GM18526 (cell line): ENCODE measurements around the gene ZNF764.

Experiments
- POLR2A ChIP-seq: IDR thresholded peaks from 3 replicates; pipeline ENCODE4 v1.6.1; 2011; ENCODE audit not compliant: insufficient read length; ENCODE audit errors: extremely low read depth

ZNF764 gene

DNA sequence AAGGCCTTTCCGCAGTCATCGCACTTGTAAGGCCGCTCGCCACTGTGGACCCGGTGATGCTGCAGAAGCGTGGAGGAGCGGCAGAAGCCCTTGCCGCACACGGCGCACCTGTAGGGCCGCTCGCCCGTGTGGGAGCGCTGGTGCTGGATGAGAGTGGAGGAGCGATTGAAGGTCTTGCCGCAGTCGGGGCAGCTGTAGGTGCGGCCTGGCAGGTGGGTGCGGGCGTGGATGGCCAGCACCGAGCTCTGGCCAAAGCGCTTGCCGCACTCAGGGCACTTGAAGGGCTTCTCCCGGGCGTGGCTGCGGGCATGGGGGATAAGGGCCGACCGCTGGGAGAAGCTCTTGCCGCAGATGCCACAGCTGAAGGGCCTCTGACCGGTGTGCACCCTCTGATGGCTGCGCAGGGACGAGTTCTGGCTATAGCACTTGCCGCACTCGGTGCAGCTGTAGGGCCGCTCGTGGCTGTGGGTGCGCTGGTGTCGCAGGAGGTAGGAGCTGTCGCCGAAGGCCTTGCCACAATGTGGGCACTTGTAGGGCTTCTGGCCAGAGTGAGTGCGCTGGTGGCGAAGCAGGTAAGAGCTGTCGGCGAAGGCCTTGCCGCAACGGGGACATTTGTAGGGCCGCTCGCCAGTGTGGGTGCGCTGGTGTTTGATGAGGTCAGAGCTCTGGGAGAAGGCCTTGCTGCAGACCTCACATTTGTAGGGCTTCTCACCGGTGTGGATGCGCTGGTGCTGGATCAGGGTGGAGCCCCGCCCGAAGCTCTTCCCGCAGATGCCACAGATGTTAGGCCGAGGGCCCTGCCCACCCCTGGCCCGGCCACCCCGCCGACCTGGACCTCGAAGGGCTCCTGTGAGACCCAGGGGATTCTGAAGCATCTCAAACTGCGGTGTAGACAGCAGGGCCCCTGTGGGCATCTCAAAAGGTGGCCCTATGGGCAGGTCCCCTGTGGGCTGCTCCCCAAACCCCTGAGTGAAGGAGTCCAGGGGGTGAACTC, 33.3 kb downstream of the ZNF764 start:
- no peak for TF ChIP-seq POLR2A

DNA sequence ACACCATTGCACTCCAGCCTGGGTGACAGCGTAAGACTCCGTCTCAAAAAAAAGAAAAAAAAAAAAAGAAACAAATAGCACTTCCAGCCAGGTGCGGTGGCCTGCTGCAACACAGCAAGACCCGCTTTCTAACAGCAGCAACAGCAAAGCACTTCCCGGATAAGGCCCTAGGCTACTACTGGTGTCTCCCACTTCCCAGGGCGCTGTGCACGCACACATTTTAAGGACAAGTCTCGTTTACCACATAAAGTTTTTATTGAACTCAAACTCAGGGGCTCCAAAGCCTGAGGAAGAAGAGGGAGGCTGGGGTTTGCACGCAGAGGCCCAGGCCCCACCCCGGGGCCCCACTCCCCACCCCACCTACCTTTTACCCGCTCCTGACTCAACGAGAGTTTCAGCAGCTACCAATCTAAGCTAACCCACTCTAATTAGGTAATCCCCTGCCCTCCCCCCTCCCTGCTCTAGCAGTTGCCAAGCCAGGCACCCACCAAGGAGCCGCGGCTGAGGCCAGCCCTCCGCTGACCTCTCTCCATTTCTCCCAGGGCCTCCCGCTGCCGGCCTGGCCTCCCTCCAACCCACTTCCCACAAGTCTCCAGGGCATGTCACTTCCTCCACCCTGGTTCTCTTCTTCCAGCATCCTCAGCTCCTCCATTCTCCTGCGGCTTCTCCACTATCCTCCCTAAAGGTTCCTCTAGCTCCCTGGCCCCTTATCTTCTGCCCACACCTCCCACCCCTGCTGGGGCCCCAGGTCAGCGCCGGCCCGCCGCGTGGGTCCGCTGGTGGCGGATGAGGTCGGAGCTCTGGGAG, 34.2 kb downstream of the ZNF764 start:
- no peak for TF ChIP-seq POLR2A

DNA sequence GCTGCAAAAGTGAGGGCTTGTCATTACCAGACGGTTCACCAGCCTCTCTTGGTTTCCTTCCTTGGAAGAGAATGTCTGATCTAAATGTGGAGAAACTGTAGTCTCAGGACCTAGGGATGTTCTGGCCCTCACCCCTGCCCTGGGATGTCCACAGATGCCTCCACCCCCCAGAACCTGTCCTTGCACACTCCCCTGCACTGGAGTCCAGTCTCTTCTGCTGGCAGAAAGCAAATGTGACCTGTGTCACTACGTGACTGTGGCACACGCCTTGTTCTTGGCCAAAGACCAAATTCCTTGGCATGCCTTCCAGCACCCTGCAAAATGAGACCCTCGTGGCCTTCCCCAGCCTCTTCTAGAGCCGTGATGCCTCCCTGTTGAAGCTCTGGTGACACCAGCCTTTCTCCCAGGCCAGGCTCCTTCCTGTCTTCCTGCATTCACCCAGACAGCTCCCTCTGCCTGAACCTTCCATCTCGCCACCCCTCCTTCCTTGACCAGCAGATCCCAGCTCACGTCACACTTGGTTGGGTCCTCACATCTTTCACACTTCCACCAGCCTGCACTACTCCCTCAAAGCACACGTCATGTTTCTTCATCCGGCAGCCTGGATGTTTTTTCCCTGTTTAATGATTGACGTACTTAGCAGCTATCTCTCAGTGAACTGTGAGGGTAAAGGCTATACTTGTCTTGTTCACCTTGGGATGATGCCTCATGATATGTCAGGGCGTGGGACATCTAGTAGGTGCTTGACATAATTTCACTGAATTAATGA, 36.1 kb downstream of the ZNF764 start:
- no peak for TF ChIP-seq POLR2A

DNA sequence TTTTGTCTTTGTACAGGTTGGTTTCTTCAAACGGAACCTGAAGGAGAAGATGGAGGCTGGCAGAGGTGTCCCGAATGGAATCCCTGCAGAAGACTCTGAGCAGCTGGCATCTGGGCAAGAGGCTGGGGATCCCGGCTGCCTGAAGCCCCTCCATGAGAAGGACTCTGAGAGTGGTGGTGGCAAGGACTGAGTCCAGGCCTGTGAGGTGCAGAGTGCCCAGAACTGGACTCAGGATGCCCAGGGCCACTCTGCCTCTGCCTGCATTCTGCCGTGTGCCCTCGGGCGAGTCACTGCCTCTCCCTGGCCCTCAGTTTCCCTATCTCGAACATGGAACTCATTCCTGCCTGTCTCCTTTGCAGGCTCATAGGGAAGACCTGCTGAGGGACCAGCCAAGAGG, 36.7 kb downstream of the ZNF764 start:
- no peak for TF ChIP-seq POLR2A

DNA sequence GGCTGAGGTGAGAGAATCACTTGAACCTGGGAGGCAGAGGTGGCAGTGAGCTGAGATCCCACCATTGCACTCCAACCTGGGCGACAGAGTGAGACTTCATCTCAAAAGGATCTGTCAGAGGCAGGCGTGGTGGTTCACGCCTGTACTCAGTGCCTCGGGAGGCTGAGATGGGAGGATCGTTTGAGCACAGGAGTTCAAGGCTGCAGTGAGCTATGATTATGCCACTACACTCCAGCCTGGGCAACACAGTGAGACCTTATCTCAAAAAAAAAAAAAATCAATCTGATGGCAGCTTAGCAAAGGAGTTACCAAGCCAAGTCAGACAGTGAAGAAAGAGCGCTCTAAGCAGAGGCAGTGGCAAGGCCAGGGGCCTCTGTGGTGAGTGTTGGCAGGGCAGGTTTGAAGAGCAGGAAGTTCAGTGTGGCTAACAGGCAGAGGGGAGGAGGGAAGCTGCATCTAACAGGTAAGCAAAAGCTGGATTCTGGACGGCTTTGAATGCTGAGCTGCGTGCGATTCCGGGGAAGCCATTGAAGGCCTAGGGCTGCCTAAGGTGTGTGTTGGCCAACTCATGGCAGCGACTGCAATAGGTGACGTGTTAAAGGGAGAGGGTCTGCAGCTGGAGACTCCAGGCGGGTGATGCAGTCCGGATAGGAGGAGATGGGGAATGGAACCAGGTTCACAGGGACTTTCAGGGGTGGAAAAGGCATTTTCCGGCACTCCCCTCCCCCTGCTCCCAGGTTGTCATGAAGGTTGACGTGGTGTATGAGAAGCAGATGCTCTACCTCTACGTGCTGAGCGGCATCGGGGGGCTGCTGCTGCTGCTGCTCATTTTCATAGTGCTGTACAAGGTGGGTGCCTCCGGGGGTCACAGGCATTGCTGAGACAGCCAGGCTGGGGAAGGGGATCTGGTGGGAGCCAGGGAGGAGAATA, 38.8 kb downstream of the ZNF764 start:
- no peak for TF ChIP-seq POLR2A

DNA sequence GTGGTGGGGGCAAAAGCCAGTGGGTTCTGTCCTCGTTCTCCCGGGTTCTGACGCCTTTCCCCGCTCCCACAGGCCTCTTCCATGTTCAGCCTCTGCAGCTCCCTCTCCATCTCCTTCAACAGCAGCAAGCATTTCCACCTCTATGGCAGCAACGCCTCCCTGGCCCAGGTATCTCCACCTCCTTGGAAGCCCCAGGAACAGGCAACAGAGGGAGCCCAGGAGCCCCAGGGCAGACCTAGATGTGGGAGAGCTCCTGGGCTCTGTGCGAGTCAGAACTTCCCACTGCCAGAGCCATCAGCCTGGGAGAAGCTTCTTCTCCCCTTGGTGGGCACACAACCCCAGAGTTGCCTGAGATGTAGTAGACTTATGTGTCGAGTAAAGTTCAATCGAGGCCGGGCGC, 39.6 kb downstream of the ZNF764 start:
- no peak for TF ChIP-seq POLR2A

DNA sequence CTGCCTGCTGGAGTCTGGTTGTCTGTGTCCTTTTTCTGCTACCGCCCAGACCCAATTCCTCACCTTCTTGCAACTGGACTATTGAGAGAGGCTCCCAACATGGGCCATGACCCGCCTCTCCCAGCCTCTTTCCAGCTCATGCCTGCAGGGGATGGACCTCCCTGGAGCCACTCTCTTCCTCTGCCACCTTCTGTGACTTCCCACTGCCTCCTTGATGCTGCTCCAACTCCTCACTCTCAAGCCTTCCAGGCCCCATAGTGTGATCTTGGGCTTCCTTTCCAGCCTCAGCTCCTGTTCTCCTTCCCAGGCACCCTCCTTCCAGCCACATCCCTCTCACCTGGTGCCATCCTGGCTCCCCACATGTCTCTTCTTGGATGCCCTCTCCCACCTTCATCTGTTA, 42.9 kb downstream of the ZNF764 start:
- TF ChIP-seq POLR2A: no peak

DNA sequence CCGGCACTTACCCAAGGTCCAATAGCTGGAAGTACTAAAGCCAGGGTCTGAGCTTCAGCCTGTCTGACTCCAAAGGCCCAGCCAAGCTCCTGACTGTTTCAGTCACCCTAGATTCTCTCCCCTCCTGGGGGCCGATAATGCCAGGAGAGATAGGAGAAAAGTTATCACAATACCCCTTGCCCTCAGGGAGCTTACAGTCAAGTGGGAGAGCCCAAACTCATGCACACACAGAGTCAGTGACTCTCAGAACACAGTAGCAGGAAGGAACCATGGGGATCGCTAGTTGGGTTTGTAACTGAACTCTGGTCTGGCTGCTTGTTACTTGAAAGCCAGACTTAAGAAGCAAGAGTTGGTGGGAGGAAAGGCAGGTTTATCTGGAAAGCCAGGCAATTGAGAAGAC, 46.7 kb downstream of the ZNF764 start:
- no peak for TF ChIP-seq POLR2A

DNA sequence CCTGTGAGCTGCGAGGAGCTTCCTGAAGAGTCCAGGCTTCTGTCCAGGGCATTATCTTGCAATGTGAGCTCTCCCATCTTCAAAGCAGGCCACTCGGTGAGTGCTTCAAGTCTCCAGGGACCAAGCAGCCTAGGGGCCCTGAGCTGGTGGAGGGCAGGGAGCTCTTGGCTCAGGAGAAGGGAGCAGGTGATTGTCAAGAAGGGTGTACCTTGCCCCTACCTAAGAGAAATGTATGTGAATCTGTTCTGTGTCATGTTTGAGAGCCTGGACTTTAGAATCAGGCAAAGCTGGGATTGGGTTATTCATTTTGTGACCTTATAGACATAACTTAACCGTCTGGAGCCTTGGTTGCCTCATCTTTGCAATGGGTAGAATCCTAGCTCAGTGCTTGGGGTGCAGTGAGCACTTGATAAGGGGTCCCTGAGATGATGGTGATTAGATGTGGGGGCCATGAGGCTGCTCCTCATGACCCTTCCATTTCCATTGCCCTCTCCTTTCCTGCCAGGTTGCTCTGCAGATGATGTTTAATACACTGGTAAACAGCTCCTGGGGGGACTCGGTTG, 47.7 kb downstream of the ZNF764 start:
- no peak for TF ChIP-seq POLR2A

DNA sequence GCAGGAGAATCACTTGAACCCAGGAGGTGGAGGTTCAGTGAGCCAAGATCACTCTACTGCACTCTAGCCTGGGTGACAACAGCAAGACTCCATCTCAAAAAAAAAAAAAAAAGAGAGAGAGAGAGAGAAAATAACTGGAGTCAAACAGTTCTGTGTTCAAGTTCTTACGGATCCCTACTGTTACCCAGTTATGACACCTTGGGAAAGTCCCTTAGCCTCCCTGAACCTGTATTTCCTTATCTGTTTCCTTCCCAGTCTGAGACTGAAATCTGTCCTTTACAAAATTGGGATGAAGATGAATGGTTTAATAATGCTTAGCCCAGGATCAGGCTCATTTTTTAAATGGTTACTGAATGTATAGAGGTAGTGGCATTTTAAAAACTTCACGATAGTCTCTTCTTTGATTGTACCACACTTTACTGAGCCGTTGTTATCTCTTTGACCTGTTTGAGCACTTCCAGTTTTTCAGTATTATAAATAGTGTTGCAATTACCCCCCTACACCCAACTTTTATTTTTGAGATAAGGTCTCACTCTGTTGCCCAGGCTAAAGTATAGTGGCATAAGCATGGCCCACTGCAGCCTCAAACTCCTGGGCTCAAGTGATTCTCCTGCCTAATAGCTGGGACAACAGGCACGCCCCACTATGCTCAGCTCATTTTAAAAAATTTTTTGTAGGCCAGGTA, 49.0 kb downstream of the ZNF764 start:
- no peak for TF ChIP-seq POLR2A
